Measurements from ENCODE around the gene CABLES2. TPM values are rescaled to one million over a fixed set of nuclear protein-coding genes. Genes with fewer than 3 reads are reported as not detected.

CABLES2 gene
- total RNA-seq, 1 donor = 1.8 TPM

GRCh38 chr20:62355878-62356588 is 51.1 kb downstream of the CABLES2 start:
- peak; percentile 95 for DNase-seq (ENCODE audit: insufficient read length, low spot score, missing footprints)
- H3K36me3 ChIP-seq (ENCODE audit: insufficient read depth, low read length) = no peaks in the 10 kb centered on the region
- peak overlapping the region; percentile 56 for H2AFZ ChIP-seq (ENCODE audit: low read length)
- H3K4me3 ChIP-seq (ENCODE audit: insufficient read depth, low read length) = peak overlapping the region; percentile 37
- no peak overlapping the region for H3K27ac ChIP-seq (ENCODE audit: low read depth, low read length)
- H4K20me1 ChIP-seq (ENCODE audit: insufficient read depth, low read length) = no peaks in the 10 kb centered on the region
- peaks cover 34% of the 10 kb centered on the region for H3K4me1 ChIP-seq (ENCODE audit: insufficient read depth, low read length)
- no peak for TF ChIP-seq CTCF (IDR thresholded peaks at IDR 0.05; ENCODE audit: extremely low read depth, low read depth, low read length)
- H3K9me3 ChIP-seq (ENCODE audit: low read depth, low read length) = no peaks in the 10 kb centered on the region
- no peaks in the 10 kb centered on the region for H3K79me2 ChIP-seq (ENCODE audit: insufficient read depth, low read length)
- H3K27me3 ChIP-seq (ENCODE audit: insufficient read depth, low read length) = no peaks in the 10 kb centered on the region
- H3K4me2 ChIP-seq (ENCODE audit: insufficient read depth, low read length) = peak overlapping the region; percentile 67

DNA sequence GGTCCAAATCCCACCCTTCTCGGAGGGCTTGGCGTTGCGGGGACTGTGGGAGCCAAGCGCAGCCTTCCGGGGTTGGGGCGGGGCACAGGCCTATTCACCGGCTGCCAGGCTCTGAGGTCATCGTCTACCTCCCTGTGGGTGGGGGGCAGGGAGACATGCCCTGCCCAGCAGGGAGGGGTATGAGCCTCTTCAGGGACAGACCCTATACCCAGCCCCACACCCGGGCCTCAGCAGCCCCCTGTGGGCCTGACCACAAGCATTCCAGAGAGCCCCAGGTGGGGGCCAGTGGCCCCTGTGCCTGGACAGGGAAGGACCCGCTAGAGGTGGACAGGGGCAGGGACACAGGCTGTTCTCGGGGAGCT is 51.6 kb downstream of the CABLES2 start:
- Histone ChIP-seq H3K4me2 (ENCODE audit: insufficient read depth, low read length) (peak overlapping the region; percentile 67), H2AFZ (ENCODE audit: low read length) (peak overlapping the region; percentile 56), H3K36me3 (ENCODE audit: insufficient read depth, low read length) (no peaks in the 10 kb centered on the region), H3K4me1 (ENCODE audit: insufficient read depth, low read length) (peaks cover 34% of the 10 kb centered on the region), H3K9me3 (ENCODE audit: low read depth, low read length) (no peaks in the 10 kb centered on the region), H3K27ac (ENCODE audit: low read depth, low read length) (peak overlapping the region; percentile 8), H3K79me2 (ENCODE audit: insufficient read depth, low read length) (no peaks in the 10 kb centered on the region), H3K27me3 (ENCODE audit: insufficient read depth, low read length) (no peaks in the 10 kb centered on the region), H4K20me1 (ENCODE audit: insufficient read depth, low read length) (no peaks in the 10 kb centered on the region), H3K4me3 (ENCODE audit: insufficient read depth, low read length) (peak overlapping the region; percentile 3)
- DNase-seq (ENCODE audit: insufficient read length, low spot score, missing footprints) = peak; percentile 95
- TF ChIP-seq CTCF (IDR thresholded peaks at IDR 0.05; ENCODE audit: extremely low read depth, low read depth, low read length) = no peak

- Histone ChIP-seq H2AFZ (ENCODE audit: low read length) (no peak overlapping the region), H3K4me2 (ENCODE audit: insufficient read depth, low read length) (no peak overlapping the region), H3K4me3 (ENCODE audit: insufficient read depth, low read length) (peak overlapping the region; percentile 3), H3K36me3 (ENCODE audit: insufficient read depth, low read length) (no peaks in the 10 kb centered on the region), H4K20me1 (ENCODE audit: insufficient read depth, low read length) (no peaks in the 10 kb centered on the region), H3K9me3 (ENCODE audit: low read depth, low read length) (no peaks in the 10 kb centered on the region), H3K4me1 (ENCODE audit: insufficient read depth, low read length) (peaks cover 34% of the 10 kb centered on the region), H3K27me3 (ENCODE audit: insufficient read depth, low read length) (no peaks in the 10 kb centered on the region), H3K79me2 (ENCODE audit: insufficient read depth, low read length) (no peaks in the 10 kb centered on the region), H3K27ac (ENCODE audit: low read depth, low read length) (peak overlapping the region; percentile 8)
- DNase-seq (ENCODE audit: insufficient read length, low spot score, missing footprints) = no peak
- TF ChIP-seq CTCF (IDR thresholded peaks at IDR 0.05; ENCODE audit: extremely low read depth, low read depth, low read length) = no peak
Observed at GRCh38 chr20:62354811-62355341, 52.2 kb downstream of the CABLES2 start.

- Histone ChIP-seq H3K27ac (ENCODE audit: low read depth, low read length) (no peak overlapping the region), H3K4me1 (ENCODE audit: insufficient read depth, low read length) (peaks cover 34% of the 10 kb centered on the region), H2AFZ (ENCODE audit: low read length) (no peak overlapping the region), H3K4me3 (ENCODE audit: insufficient read depth, low read length) (no peak overlapping the region), H3K79me2 (ENCODE audit: insufficient read depth, low read length) (no peaks in the 10 kb centered on the region), H3K27me3 (ENCODE audit: insufficient read depth, low read length) (no peaks in the 10 kb centered on the region), H4K20me1 (ENCODE audit: insufficient read depth, low read length) (no peaks in the 10 kb centered on the region), H3K9me3 (ENCODE audit: low read depth, low read length) (no peaks in the 10 kb centered on the region), H3K36me3 (ENCODE audit: insufficient read depth, low read length) (no peaks in the 10 kb centered on the region), H3K4me2 (ENCODE audit: insufficient read depth, low read length) (no peak overlapping the region)
- no peak for DNase-seq (ENCODE audit: insufficient read length, low spot score, missing footprints)
- no peak for TF ChIP-seq CTCF (IDR thresholded peaks at IDR 0.05; ENCODE audit: extremely low read depth, low read depth, low read length)
Observed at GRCh38 chr20:62354031-62354808, 52.9 kb downstream of the CABLES2 start.

Measured in osteoblast (primary cell).